ENCODE measurements around the gene HAUS7. TPM values are rescaled to one million over a fixed set of nuclear protein-coding genes. Genes with fewer than 3 reads are reported as not detected.

HAUS7 gene
- total RNA-seq, 4 donors from 2014 or later = 8.2 to 156 (median 16.0) TPM

DNA sequence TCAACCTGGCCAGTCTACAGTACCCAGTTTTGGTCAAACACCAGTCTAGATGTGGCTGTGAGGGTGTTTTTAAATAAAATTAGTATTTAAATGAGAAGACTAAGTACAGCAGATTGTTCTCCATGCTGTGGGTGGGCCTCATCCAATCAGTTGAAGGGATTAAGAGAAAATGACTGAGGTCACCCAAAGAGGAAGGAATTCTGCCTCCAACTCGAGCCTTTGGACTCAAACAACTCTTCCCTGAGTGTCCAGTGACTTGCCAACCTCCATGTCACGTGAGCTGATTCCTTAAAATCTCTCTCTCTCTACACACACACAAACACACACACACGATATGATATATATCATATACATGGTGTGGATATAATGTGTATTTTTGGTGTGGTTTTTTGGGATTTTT, 34.5 kb downstream of the HAUS7 start:
- TF ChIP-seq, protein P1, sequence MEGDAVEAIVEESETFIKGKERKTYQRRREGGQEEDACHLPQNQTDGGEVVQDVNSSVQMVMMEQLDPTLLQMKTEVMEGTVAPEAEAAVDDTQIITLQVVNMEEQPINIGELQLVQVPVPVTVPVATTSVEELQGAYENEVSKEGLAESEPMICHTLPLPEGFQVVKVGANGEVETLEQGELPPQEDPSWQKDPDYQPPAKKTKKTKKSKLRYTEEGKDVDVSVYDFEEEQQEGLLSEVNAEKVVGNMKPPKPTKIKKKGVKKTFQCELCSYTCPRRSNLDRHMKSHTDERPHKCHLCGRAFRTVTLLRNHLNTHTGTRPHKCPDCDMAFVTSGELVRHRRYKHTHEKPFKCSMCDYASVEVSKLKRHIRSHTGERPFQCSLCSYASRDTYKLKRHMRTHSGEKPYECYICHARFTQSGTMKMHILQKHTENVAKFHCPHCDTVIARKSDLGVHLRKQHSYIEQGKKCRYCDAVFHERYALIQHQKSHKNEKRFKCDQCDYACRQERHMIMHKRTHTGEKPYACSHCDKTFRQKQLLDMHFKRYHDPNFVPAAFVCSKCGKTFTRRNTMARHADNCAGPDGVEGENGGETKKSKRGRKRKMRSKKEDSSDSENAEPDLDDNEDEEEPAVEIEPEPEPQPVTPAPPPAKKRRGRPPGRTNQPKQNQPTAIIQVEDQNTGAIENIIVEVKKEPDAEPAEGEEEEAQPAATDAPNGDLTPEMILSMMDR (IDR thresholded peaks at IDR 0.05) = no peak
- TF ChIP-seq POLR2A (IDR thresholded peaks at IDR 0.05) = no peak
- H3K9me3 ChIP-seq = peaks cover 0 to 3% (median 0%) of the 10 kb centered on the region in 4 donors
- no peaks in the 10 kb centered on the region for H3K36me3 ChIP-seq
- no peak overlapping the region for H3K4me3 ChIP-seq
- H3K27me3 ChIP-seq = no peaks in the 10 kb centered on the region
- no peaks in the 10 kb centered on the region for H3K4me1 ChIP-seq
- H3K27ac ChIP-seq = no peak overlapping the region
- DNase-seq = no peak

DNA sequence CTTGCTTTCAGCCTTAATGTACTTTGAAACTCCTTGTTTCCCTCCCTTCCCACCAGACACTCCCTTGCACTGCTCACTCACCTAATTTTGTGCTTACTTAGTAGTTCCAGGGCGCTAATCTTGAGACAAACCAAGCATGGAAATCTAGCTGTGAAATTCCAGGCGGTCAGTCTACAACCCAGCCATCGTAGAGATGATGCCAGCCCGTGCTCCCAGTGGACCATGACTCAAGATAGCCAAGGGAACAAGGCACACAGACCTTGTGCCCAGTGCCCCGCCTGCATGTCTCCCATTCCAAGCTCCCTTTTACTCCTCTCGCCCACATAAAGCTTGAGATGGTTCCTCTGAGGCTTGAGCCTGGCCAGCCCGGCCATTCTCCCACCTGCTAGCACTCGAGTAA, 35.6 kb downstream of the HAUS7 start:
- Histone ChIP-seq H3K4me1 (no peaks in the 10 kb centered on the region), H3K9me3 (peaks cover 0 to 5% (median 0%) of the 10 kb centered on the region in 4 donors), H3K4me3 (no peak overlapping the region), H3K27ac (no peak overlapping the region), H3K36me3 (no peaks in the 10 kb centered on the region), H3K27me3 (no peaks in the 10 kb centered on the region)
- peak in 1 of 3 donors; percentile 4 for DNase-seq
- no peak for TF ChIP-seq POLR2A (IDR thresholded peaks at IDR 0.05)
- TF ChIP-seq, protein P1 (IDR thresholded peaks at IDR 0.05) = no peak

DNA sequence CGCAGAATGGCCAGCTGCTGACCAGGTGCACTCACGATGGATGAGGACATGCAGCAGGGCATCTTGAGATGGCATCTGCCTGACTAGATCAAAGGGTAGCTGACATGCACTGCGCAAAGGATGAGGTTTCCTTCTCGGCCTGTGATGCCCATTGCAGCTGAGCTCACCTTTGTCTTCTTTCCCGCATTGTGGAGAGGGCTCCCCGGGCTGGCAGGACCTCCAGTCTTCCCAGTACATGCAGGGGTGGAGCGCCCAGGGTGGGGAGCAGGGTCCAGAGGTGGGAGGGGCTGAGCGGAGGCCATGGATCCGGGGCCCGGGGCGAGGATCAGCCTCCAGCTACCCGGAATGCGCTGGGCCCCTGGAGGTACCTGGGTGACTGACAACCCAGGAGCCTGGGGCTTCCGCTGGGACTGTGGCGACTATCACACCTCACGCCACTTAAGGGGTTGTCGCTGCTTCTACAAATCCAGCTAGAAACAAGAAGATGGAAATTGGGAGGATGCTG, 36.5 kb downstream of the HAUS7 start:
- H3K27me3 ChIP-seq = no peaks in the 10 kb centered on the region
- H3K27ac ChIP-seq = no peak overlapping the region
- H3K9me3 ChIP-seq = peaks cover 0 to 5% (median 0%) of the 10 kb centered on the region in 4 donors
- DNase-seq = no peak
- no peak for TF ChIP-seq POLR2A (IDR thresholded peaks at IDR 0.05)
- TF ChIP-seq, protein P1 (IDR thresholded peaks at IDR 0.05) = no peak
- H3K36me3 ChIP-seq = no peaks in the 10 kb centered on the region
- no peaks in the 10 kb centered on the region for H3K4me1 ChIP-seq
- H3K4me3 ChIP-seq = no peak overlapping the region

DNA sequence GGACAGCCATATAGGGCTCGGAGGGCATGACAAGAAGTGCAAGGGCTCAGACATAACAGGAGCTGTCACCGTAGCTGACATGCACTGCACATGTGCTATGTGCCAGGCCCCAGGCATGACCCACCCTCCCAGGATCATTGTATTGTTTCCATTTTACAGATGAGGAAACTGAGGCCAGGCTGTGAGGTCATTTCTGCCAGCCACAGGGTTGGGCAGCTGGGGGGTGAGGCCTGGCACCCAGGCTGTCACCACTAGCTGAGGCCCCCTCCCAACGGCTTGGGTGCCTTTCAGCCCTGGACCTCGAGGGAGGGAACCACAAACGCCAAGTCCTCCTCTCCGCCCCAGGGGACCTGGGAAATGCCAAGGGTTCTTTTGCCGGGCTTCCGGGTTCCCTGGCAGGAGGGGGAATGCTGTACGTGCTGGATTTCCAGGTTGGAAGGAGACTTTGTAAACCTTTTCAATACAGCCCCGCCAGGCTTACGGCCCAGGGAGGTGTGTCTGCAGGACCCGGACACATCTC, 37.2 kb downstream of the HAUS7 start:
- H3K4me1 ChIP-seq = no peaks in the 10 kb centered on the region
- TF ChIP-seq POLR2A (IDR thresholded peaks at IDR 0.05) = no peak
- TF ChIP-seq, protein P1 (IDR thresholded peaks at IDR 0.05) = no peak

DNA sequence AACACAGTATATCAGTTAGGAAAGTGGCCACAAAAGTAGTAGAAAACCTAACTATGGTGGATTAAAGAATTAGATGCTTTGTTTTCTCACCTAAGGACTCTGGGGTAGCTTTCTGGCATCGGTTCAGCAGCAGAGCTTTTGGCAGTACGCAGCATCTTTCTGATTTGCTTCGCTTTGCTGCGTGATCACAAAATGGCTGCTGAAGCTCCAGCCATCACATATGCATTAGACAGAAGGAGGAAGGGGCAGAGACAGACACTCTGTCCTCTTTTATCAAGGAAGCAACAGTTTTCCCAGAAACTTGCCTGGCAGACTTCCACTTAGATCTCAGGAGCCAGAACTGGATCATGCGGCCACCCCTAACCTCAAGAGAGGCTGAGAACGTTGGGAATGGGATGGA, 39.6 kb downstream of the HAUS7 start:
- TF ChIP-seq, protein P1 (IDR thresholded peaks at IDR 0.05) = no peak
- no peak for TF ChIP-seq POLR2A (IDR thresholded peaks at IDR 0.05)
- Histone ChIP-seq H3K27ac (no peak overlapping the region), H3K27me3 (no peaks in the 10 kb centered on the region), H3K4me3 (no peak overlapping the region), H3K36me3 (no peaks in the 10 kb centered on the region), H3K9me3 (peaks cover 0 to 5% (median 0%) of the 10 kb centered on the region in 4 donors), H3K4me1 (no peaks in the 10 kb centered on the region)
- no peak for DNase-seq

More for the DNA sequence above, 37.2 kb downstream of the HAUS7 start:
- Histone ChIP-seq H3K36me3 (no peaks in the 10 kb centered on the region), H3K27ac (no peak overlapping the region), H3K4me3 (no peak overlapping the region), H3K9me3 (peaks cover 0 to 5% (median 0%) of the 10 kb centered on the region in 4 donors), H3K27me3 (no peaks in the 10 kb centered on the region)
- DNase-seq = no peak

Measured in Peyer's patch (tissue), 4 donors.